PFSK-1 (cell line): ENCODE data around the gene SERPINA10.

Experiments
- FOXP2 ChIP-seq: optimal IDR thresholded peaks from 2 replicates; pipeline ENCODE3; 2011; ENCODE audit warnings: borderline replicate concordance, control low read depth, inconsistent platforms; ENCODE audit not compliant: insufficient read depth; ENCODE audit errors: extremely low read length, extremely low read depth
- POLR2AphosphoS5 ChIP-seq: IDR thresholded peaks from 2 replicates; pipeline ENCODE4 v1.6.1; 2012; ENCODE audit warnings: low read depth, mild to moderate bottlenecking, control low read depth, low read length, moderate library complexity
- TAF1 ChIP-seq: IDR thresholded peaks from 2 replicates; pipeline ENCODE4 v1.6.1; 2012; ENCODE audit warnings: low read length, control low read depth, borderline replicate concordance; ENCODE audit not compliant: insufficient read depth
- TF ChIP-seq, protein P1 (sequence below), 2 experiments: IDR thresholded peaks; 2 replicates each; pipeline versions ENCODE4 v1.6.1 to v1.8.0; 2011 to 2012; ENCODE audit warnings: low read depth in 2 of 2, low read length in 2 of 2, control low read depth in 1 of 2, inconsistent platforms in 1 of 2, mild to moderate bottlenecking in 1 of 2, moderate library complexity in 1 of 2; ENCODE audit not compliant: insufficient read depth in 1 of 2

- TF ChIP-seq POLR2AphosphoS5 (no peak), FOXP2 (no peak), TAF1 (no peak)
- TF ChIP-seq, protein P1, sequence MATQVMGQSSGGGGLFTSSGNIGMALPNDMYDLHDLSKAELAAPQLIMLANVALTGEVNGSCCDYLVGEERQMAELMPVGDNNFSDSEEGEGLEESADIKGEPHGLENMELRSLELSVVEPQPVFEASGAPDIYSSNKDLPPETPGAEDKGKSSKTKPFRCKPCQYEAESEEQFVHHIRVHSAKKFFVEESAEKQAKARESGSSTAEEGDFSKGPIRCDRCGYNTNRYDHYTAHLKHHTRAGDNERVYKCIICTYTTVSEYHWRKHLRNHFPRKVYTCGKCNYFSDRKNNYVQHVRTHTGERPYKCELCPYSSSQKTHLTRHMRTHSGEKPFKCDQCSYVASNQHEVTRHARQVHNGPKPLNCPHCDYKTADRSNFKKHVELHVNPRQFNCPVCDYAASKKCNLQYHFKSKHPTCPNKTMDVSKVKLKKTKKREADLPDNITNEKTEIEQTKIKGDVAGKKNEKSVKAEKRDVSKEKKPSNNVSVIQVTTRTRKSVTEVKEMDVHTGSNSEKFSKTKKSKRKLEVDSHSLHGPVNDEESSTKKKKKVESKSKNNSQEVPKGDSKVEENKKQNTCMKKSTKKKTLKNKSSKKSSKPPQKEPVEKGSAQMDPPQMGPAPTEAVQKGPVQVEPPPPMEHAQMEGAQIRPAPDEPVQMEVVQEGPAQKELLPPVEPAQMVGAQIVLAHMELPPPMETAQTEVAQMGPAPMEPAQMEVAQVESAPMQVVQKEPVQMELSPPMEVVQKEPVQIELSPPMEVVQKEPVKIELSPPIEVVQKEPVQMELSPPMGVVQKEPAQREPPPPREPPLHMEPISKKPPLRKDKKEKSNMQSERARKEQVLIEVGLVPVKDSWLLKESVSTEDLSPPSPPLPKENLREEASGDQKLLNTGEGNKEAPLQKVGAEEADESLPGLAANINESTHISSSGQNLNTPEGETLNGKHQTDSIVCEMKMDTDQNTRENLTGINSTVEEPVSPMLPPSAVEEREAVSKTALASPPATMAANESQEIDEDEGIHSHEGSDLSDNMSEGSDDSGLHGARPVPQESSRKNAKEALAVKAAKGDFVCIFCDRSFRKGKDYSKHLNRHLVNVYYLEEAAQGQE (IDR thresholded peaks at IDR 0.05; ENCODE audit: insufficient read depth in 1 of 2, low read depth in 2 of 2, low read length in 2 of 2), result no peak
Measured at GRCh38 chr14:94278731-94279130, 14.3 kb downstream of the SERPINA10 start.
